IMR-90 (cell line): ENCODE data around the gene PANK3. TPM values are rescaled to one million over a fixed set of nuclear protein-coding genes. Genes with fewer than 3 reads are reported as not detected.

Source experiments
- ATAC-seq: fragments of 200-7000 bp; cut with Tn5 transposase; 2 replicates; pipeline ENCODE4 v1.9.1; 2020; ENCODE audit warnings: low read depth, mild to moderate bottlenecking, moderate library complexity
- BruUV-seq: library from RNA; stranded (reverse); fragments of 400-500 nt; replicated peaks from 2 replicates; lab custom pipeline; 2021; lab: Mats Ljungman, UMichigan
- CTCF ChIA-PET: fragments of 300-600 bp; formaldehyde crosslinking; extraction: SDS; loops from one replicate; lab custom pipeline; 2021; ENCODE audit warnings: antibody characterized with exemption; lab: Yijun Ruan, JAX
- POLR2A ChIA-PET: fragments of 300-600 bp; sonication (Branson Sonifier 250); formaldehyde crosslinking; loops from one replicate; lab custom pipeline; 2022; ENCODE audit warnings: antibody characterized with exemption; ENCODE audit not compliant: unreplicated experiment; lab: Charles Lee
- DNase-seq: peaks from one replicate; pipeline ENCODE4 v3.0.0; 2013
- H2AFZ ChIP-seq: replicated peaks from 2 replicates; pipeline ENCODE3; 2013; ENCODE audit warnings: low read length, mild to moderate bottlenecking; ENCODE audit not compliant: poor library complexity
- H2AK5ac ChIP-seq: 2 replicates; pipeline ENCODE4 v1.6.1; 2013; ENCODE audit warnings: low read depth, low read length, inconsistent platforms
- H2AK9ac ChIP-seq: replicated peaks from 2 replicates; pipeline ENCODE3; 2013; ENCODE audit warnings: mild to moderate bottlenecking, low read depth, low read length, moderate library complexity; ENCODE audit not compliant: poor library complexity
- H2BK120ac ChIP-seq: 2 replicates; pipeline ENCODE4 v1.6.1; 2013; ENCODE audit warnings: low read depth, low read length, inconsistent platforms
- H2BK15ac ChIP-seq: 3 replicates; pipeline ENCODE4 v1.6.1; 2013; ENCODE audit warnings: low read depth, low read length, inconsistent platforms
- H2BK20ac ChIP-seq: 2 replicates; pipeline ENCODE4 v1.6.1; 2013; ENCODE audit warnings: low read depth, mild to moderate bottlenecking, inconsistent platforms, low read length, moderate library complexity
- H2BK5ac ChIP-seq: 2 replicates; pipeline ENCODE4 v1.6.1; 2013; ENCODE audit warnings: mild to moderate bottlenecking, low read depth, low read length, inconsistent platforms; ENCODE audit not compliant: poor library complexity, severe bottlenecking
- H3K14ac ChIP-seq: replicated peaks from 2 replicates; pipeline ENCODE4 v1.6.1; 2013; ENCODE audit warnings: low read depth, low read length, inconsistent platforms
- H3K18ac ChIP-seq: 2 replicates; pipeline ENCODE4 v1.6.1; 2013; ENCODE audit warnings: low read depth, low read length, control low read depth
- H3K23ac ChIP-seq: 2 replicates; pipeline ENCODE4 v1.6.1; 2013; ENCODE audit warnings: low read depth, low read length, inconsistent platforms
- H3K27ac ChIP-seq: 2 replicates; pipeline ENCODE4 v1.5.1; 2013; ENCODE audit warnings: mild to moderate bottlenecking, control low read depth, low read length; ENCODE audit not compliant: insufficient read depth
- H3K27me3 ChIP-seq: 2 replicates; pipeline ENCODE4 v1.6.1; 2013; ENCODE audit warnings: low read length; ENCODE audit not compliant: control insufficient read depth, insufficient read depth
- H3K36me3 ChIP-seq: 2 replicates; pipeline ENCODE4 v1.6.1; 2013; ENCODE audit warnings: low read length, mixed read lengths; ENCODE audit not compliant: control insufficient read depth, insufficient read depth
- H3K4ac ChIP-seq: 2 replicates; pipeline ENCODE4 v1.6.1; 2013; ENCODE audit warnings: low read depth, low read length, inconsistent platforms
- H3K4me1 ChIP-seq: 2 replicates; pipeline ENCODE4 v1.6.1; 2013; ENCODE audit warnings: low read length, mixed read lengths; ENCODE audit not compliant: control insufficient read depth, insufficient read depth
- H3K4me2 ChIP-seq: 2 replicates; pipeline ENCODE4 v1.6.1; 2013; ENCODE audit warnings: low read depth, mild to moderate bottlenecking, control low read depth, low read length, moderate library complexity
- H3K4me3 ChIP-seq: 2 replicates; pipeline ENCODE4 v1.5.1; 2013; ENCODE audit warnings: low read depth, mild to moderate bottlenecking, control low read depth, low read length, moderate library complexity; ENCODE audit not compliant: insufficient read depth
- H3K56ac ChIP-seq: 2 replicates; pipeline ENCODE4 v1.6.1; 2013; ENCODE audit warnings: low read length, inconsistent platforms; ENCODE audit not compliant: insufficient read depth; ENCODE audit errors: extremely low read depth
- H3K79me1 ChIP-seq, 2 experiments: 2 replicates each; pipeline ENCODE4 v1.6.1; 2013; ENCODE audit warnings: low read length in 2 of 2, inconsistent platforms in 1 of 2, low read depth in 1 of 2
- H3K9ac ChIP-seq: 2 replicates; pipeline ENCODE4 v1.6.1; 2013; ENCODE audit warnings: low read depth, low read length, control low read depth
- H3K9me1 ChIP-seq: 2 replicates; pipeline ENCODE4 v1.6.1; 2013; ENCODE audit warnings: low read length, inconsistent platforms; ENCODE audit not compliant: insufficient read depth
- H3K9me3 ChIP-seq: 2 replicates; pipeline ENCODE4 v1.6.1; 2013; ENCODE audit warnings: low read length; ENCODE audit not compliant: control insufficient read depth, insufficient read depth
- H4K20me1 ChIP-seq: 2 replicates; pipeline ENCODE4 v1.6.1; 2013; ENCODE audit warnings: low read length, inconsistent platforms; ENCODE audit not compliant: insufficient read depth
- H4K5ac ChIP-seq: 2 replicates; pipeline ENCODE4 v1.6.1; 2013; ENCODE audit warnings: mild to moderate bottlenecking, low read depth, low read length, control low read depth
- H4K8ac ChIP-seq, 2 experiments: 2 replicates each; pipeline ENCODE4 v1.6.1; 2013; ENCODE audit warnings: low read depth in 2 of 2, low read length in 2 of 2, control low read depth in 1 of 2, inconsistent platforms in 1 of 2
- H4K91ac ChIP-seq: 2 replicates; pipeline ENCODE4 v1.6.1; 2013; ENCODE audit warnings: low read depth, low read length, inconsistent platforms; ENCODE audit not compliant: insufficient read depth
- BHLHE40 ChIP-seq: fragments of 150-350 bp; IDR thresholded peaks from 2 replicates; pipeline ENCODE4 v1.6.1; 2016; ENCODE audit warnings: mild to moderate bottlenecking, low read depth, low read length
- CEBPB ChIP-seq: IDR thresholded peaks from 2 replicates; pipeline ENCODE4 v1.6.1; 2012; ENCODE audit warnings: low read depth, low read length, improper control_type of control experiment
- CTCF ChIP-seq: conservative IDR thresholded peaks from 2 replicates; pipeline ENCODE4 v1.5.1; 2012; ENCODE audit warnings: mild to moderate bottlenecking, low read depth, low read length, improper control_type of control experiment
- ELK1 ChIP-seq: fragments of 150-350 bp; IDR thresholded peaks from 2 replicates; pipeline ENCODE4 v1.6.1; 2016; ENCODE audit warnings: low read depth, mild to moderate bottlenecking, low read length, moderate library complexity, borderline replicate concordance
- FOS ChIP-seq: fragments of 150-350 bp; IDR thresholded peaks from 2 replicates; pipeline ENCODE4 v1.6.1; 2016; ENCODE audit warnings: low read depth, low read length
- MAFK ChIP-seq: IDR thresholded peaks from 2 replicates; pipeline ENCODE4 v1.6.1; 2012; ENCODE audit warnings: low read depth, low read length, improper control_type of control experiment
- MXI1 ChIP-seq: IDR thresholded peaks from 2 replicates; pipeline ENCODE4 v1.6.1; 2012; ENCODE audit warnings: low read depth, mild to moderate bottlenecking, low read length, moderate library complexity, borderline replicate concordance
- NFE2L2 ChIP-seq: fragments of 150-350 bp; IDR thresholded peaks from 2 replicates; pipeline ENCODE4 v1.6.1; 2016; ENCODE audit warnings: low read depth, mild to moderate bottlenecking, low read length
- POLR2A ChIP-seq: IDR thresholded peaks from 2 replicates; pipeline ENCODE4 v1.6.1; 2012; ENCODE audit warnings: mild to moderate bottlenecking, low read depth, low read length
- RAD21 ChIP-seq: IDR thresholded peaks from 2 replicates; pipeline ENCODE4 v1.6.1; 2012; ENCODE audit warnings: low read length, improper control_type of control experiment
- RCOR1 ChIP-seq: IDR thresholded peaks from 2 replicates; pipeline ENCODE4 v1.6.1; 2012; ENCODE audit warnings: mild to moderate bottlenecking, low read length, improper control_type of control experiment; ENCODE audit not compliant: insufficient replicate concordance
- RFX5 ChIP-seq: IDR thresholded peaks from 2 replicates; pipeline ENCODE4 v1.8.0; 2012; ENCODE audit warnings: low read depth, mild to moderate bottlenecking, low read length, moderate library complexity
- SMC3 ChIP-seq: fragments of 150-350 bp; IDR thresholded peaks from 2 replicates; pipeline ENCODE4 v1.6.1; 2016; ENCODE audit warnings: low read depth, mild to moderate bottlenecking, antibody characterized with exemption, low read length, moderate library complexity
- USF2 ChIP-seq: fragments of 150-350 bp; IDR thresholded peaks from 2 replicates; pipeline ENCODE4 v1.6.1; 2017; ENCODE audit warnings: mild to moderate bottlenecking, antibody characterized with exemption, low read length, low read depth
- WGBS, 2 experiments: methylation state at CpG; one replicate each; pipeline versions ENCODE4 v1.1.5 to v1.1.7; 2013; ENCODE audit warnings: missing lambda C conversion rate in 2 of 2; ENCODE audit not compliant: insufficient read length in 1 of 2; ENCODE audit errors: extremely low coverage in 2 of 2; 5-methylcytosine and 5-hydroxymethylcytosine counted together
- dilution Hi-C: fragments of 300-500 bp; cut with HindIII; formaldehyde crosslinking; loops from one replicate; pipeline ENCODE4 v1.14.3; 2018; ENCODE audit warnings: low sequenced_read_pairs; ENCODE audit not compliant: unreplicated experiment
- in situ Hi-C: fragments of 300-500 bp; cut with MboI; formaldehyde crosslinking; loops from 3 replicates; pipeline ENCODE4 v1.14.3; 2019; ENCODE audit warnings: low sequenced_read_pairs, inconsistent platforms, mixed read lengths
- intact Hi-C: fragments of 100-400 bp; cut with micrococcal nuclease; formaldehyde crosslinking; loops from 2 replicates; pipeline ENCODE4 v1.10.0; 2022
- polyA plus RNA-seq, 3 experiments: library from polyadenylated mRNA; depleted of rRNA; stranded (reverse); fragments of >200 nt; gene quantifications; 2 replicates each; pipeline ENCODE4 v1.2.3, GENCODE V29; 2012; ENCODE audit warnings: low replicate concordance in 1 of 3
- total RNA-seq: library from RNA; depleted of rRNA; stranded (reverse); fragments of >200 nt; gene quantifications from 2 replicates; pipeline ENCODE4 v1.2.3, GENCODE V29; 2012

Gene PANK3
- total and polyA plus RNA-seq, 2 of the 4 experiments (the other 2 are of a cell fraction) = 6.9 to 21.0 TPM

DNA sequence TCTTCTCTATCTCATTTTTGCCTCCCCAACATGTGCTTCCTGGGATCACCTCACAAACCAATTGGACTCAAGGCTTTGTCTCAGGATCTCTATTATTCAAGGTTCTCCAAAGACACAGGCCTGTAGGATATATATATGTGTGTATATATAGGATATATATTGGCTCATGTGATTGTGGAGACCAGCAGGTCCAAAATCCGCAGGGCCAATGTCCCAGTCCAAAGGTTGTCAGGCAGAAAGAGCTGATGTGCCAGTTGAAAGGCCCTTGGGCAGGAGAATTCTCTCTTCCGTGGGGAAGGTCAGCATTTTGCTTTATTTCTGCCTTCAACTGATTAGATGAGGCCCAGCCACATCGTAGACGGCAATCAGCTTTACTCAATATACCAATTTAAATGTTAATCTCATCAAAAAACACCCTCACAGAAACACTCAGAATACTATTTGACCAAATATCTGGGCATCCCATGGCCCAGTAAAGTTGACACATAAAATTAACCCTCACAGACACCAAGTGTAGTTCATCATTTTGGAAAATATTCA lies 51.3 kb downstream of the PANK3 start:
- in situ Hi-C loops = no loop called here
- peaks cover 2% of the 10 kb centered on the region; the same call in 1 of the 2 replicates for H3K4me1 ChIP-seq
- H4K91ac ChIP-seq = no peak overlapping the region
- H3K27ac ChIP-seq = no peak overlapping the region
- no peak overlapping the region for H2BK5ac ChIP-seq
- H2BK15ac ChIP-seq = no peak overlapping the region
- 100% methylated on average over 1 of the region's 4 CpGs; no CpG with 5 or more reads in 1 of the 2 experiments for WGBS, 2 experiments
- TF ChIP-seq POLR2A (no peak), FOS (no peak), RAD21 (no peak), ELK1 (no peak), NFE2L2 (no peak), CEBPB (no peak), CTCF (no peak), USF2 (no peak), RCOR1 (no peak), BHLHE40 (no peak), SMC3 (no peak), MAFK (no peak), MXI1 (no peak), RFX5 (no peak)
- H2AFZ ChIP-seq = no peak overlapping the region
- H3K36me3 ChIP-seq = no peaks in the 10 kb centered on the region
- ATAC-seq (no peak), DNase-seq (no peak)
- ChIA-PET CTCF (no interaction called here), POLR2A (interaction anchor here (1.1 kb wide), 1 partner anchor 9 kb away, joined by 5 read pairs; no protein-coding TSS in a partner anchor)
- no peak overlapping the region for H3K4me2 ChIP-seq
- no peak overlapping the region for H2AK5ac ChIP-seq
- H3K9me1 ChIP-seq = 0 out of 2 replicates have a peak, but pooled peaks cover 3% of the 10 kb centered on the region
- BruUV-seq = no TSS peak
- peaks cover 8% of the 10 kb centered on the region for H3K9me3 ChIP-seq
- H4K5ac ChIP-seq = no peak overlapping the region
- no peak overlapping the region for H3K14ac ChIP-seq
- H2BK20ac ChIP-seq = no peak overlapping the region
- H3K23ac ChIP-seq = no peak overlapping the region
- no peak overlapping the region for H3K18ac ChIP-seq
- H2AK9ac ChIP-seq = no peak overlapping the region
- no peaks in the 10 kb centered on the region for H4K20me1 ChIP-seq
- no peak overlapping the region for H3K9ac ChIP-seq
- no peak overlapping the region for H3K4me3 ChIP-seq
- H3K79me1 ChIP-seq = no peaks in the 10 kb centered on the region
- no peak overlapping the region for H3K4ac ChIP-seq
- dilution Hi-C loops = no loop called here
- H4K8ac ChIP-seq = no peak overlapping the region
- intact Hi-C loops = no loop called here
- H2BK120ac ChIP-seq = no peak overlapping the region
- H3K56ac ChIP-seq = no peak overlapping the region
- peaks cover 29% of the 10 kb centered on the region for H3K27me3 ChIP-seq
